Left ventricle myocardium inferior (tissue), 1 donor: ENCODE data around the gene NUDT19. TPM values are rescaled to one million over a fixed set of nuclear protein-coding genes. Genes with fewer than 3 reads are reported as not detected.

Experiments used
- DNase-seq: peaks from one replicate; pipeline ENCODE4 v3.0.0-alpha.2; 2020
- H3K27ac ChIP-seq: fragments of 200-600 bp; replicated peaks from 2 replicates; pipeline ENCODE4 v1.8.0; 2021
- H3K27me3 ChIP-seq: fragments of 200-600 bp; 2 replicates; pipeline ENCODE4 v1.8.0; 2021; ENCODE audit warnings: low read depth
- H3K36me3 ChIP-seq: fragments of 200-600 bp; 2 replicates; pipeline ENCODE4 v1.8.0; 2021
- H3K4me1 ChIP-seq: fragments of 200-600 bp; 2 replicates; pipeline ENCODE4 v1.8.0; 2021
- H3K4me3 ChIP-seq: fragments of 200-600 bp; 2 replicates; pipeline ENCODE4 v1.8.0; 2021; ENCODE audit warnings: mild to moderate bottlenecking, moderate library complexity
- H3K9me3 ChIP-seq: fragments of 200-600 bp; replicated peaks from 2 replicates; pipeline ENCODE4 v1.8.0; 2021
- CTCF ChIP-seq: fragments of 200-600 bp; IDR thresholded peaks from 2 replicates; pipeline ENCODE4 v1.8.0; 2021; ENCODE audit warnings: antibody characterized with exemption, mild to moderate bottlenecking, borderline replicate concordance
- intact Hi-C: fragments of 100-400 bp; cut with micrococcal nuclease; formaldehyde crosslinking; loops from one replicate; pipeline ENCODE4 v1.11.0; 2022
- total RNA-seq: library from RNA; stranded (reverse); fragmentation: NEBNext Ultra II Directional; extraction: Animal tissue kit (Norgen Biotek cat#: 25700); gene quantifications from one replicate; pipeline ENCODE4 v1.2.1, GENCODE V29; 2021
- donor health status: DM: no; HTN: yes; CAD: no; lungs with severe emphysema.

Gene NUDT19
- total RNA-seq, 1 donor from 2014 or later, result 22.7 TPM

GRCh38 chr19:32749361-32749760, 57.7 kb downstream of the NUDT19 start:
- no peak for DNase-seq
- Histone ChIP-seq H3K9me3 (no peaks in the 10 kb centered on the region), H3K27ac (no peak overlapping the region), H3K27me3 (peaks cover 79% of the 10 kb centered on the region), H3K36me3 (no peaks in the 10 kb centered on the region), H3K4me3 (no peak overlapping the region), H3K4me1 (no peaks in the 10 kb centered on the region)
- no peak for TF ChIP-seq CTCF
- intact Hi-C loops, result no loop called here

- intact Hi-C loops, result no loop called here
- Histone ChIP-seq H3K9me3 (no peaks in the 10 kb centered on the region), H3K4me1 (no peaks in the 10 kb centered on the region), H3K27me3 (peaks cover 80% of the 10 kb centered on the region), H3K27ac (no peak overlapping the region), H3K4me3 (no peak overlapping the region), H3K36me3 (no peaks in the 10 kb centered on the region)
- DNase-seq, result no peak
- TF ChIP-seq CTCF, result no peak
These were observed 58.9 kb downstream of the NUDT19 start for GRCh38 chr19:32750441-32751055.

GRCh38 chr19:32751066-32751465, 59.4 kb downstream of the NUDT19 start:
- TF ChIP-seq CTCF, result no peak
- Histone ChIP-seq H3K27me3 (peaks cover 81% of the 10 kb centered on the region), H3K36me3 (no peaks in the 10 kb centered on the region), H3K4me3 (no peak overlapping the region), H3K9me3 (no peaks in the 10 kb centered on the region), H3K4me1 (no peaks in the 10 kb centered on the region), H3K27ac (no peak overlapping the region)
- intact Hi-C loops, result no loop called here
- no peak for DNase-seq

GRCh38 chr19:32757189-32757588, 65.6 kb downstream of the NUDT19 start:
- Histone ChIP-seq H3K9me3 (peaks cover 10% of the 10 kb centered on the region), H3K27ac (no peak overlapping the region), H3K4me3 (no peak overlapping the region), H3K4me1 (no peaks in the 10 kb centered on the region), H3K27me3 (peaks cover 31% of the 10 kb centered on the region), H3K36me3 (no peaks in the 10 kb centered on the region)
- no peak for TF ChIP-seq CTCF
- intact Hi-C loops, result no loop called here
- DNase-seq, result no peak

Other genes with a start within 250 kb of the NUDT19 start
- gene PDCD5, start 110.6 kb upstream of the NUDT19 start, total RNA-seq, result 110 TPM
- 18.0 TPM for gene ANKRD27, start 16.6 kb upstream of the NUDT19 start, total RNA-seq
- 8.6 TPM for gene RGS9BP, start 16.0 kb upstream of the NUDT19 start, total RNA-seq
- gene TDRD12, start 27.9 kb downstream of the NUDT19 start, total RNA-seq, result not detected
- gene SLC7A9, start 177.9 kb downstream of the NUDT19 start, total RNA-seq, result not detected